Gastrocnemius medialis (tissue), 4 donors: ENCODE data around the gene MACROD2.

ENCODE experiments used
- POLR2A ChIP-seq, 2 donors: fragments of 450-650 bp; IDR thresholded peaks; one replicate each; pipeline ENCODE4 v1.6.1; 2017; ENCODE audit warnings: antibody characterized with exemption in 2 of 2, mild to moderate bottlenecking in 2 of 2, moderate library complexity in 2 of 2
- TF ChIP-seq, protein P1 (sequence below), 5 experiments: fragments of 450-650 bp in 3 of 5; fragments of 200-600 bp in 2 of 5; sonication (generic) in 2 of 5; IDR thresholded peaks in 4 of 5; conservative IDR thresholded peaks in 1 of 5; 1 replicate in 4 of 5; 2 replicates in 1 of 5; pipeline ENCODE4 v1.5.1; 2016 to 2019; ENCODE audit warnings: antibody characterized with exemption in 5 of 5, mild to moderate bottlenecking in 3 of 5, moderate library complexity in 3 of 5

- TF ChIP-seq, protein P1, sequence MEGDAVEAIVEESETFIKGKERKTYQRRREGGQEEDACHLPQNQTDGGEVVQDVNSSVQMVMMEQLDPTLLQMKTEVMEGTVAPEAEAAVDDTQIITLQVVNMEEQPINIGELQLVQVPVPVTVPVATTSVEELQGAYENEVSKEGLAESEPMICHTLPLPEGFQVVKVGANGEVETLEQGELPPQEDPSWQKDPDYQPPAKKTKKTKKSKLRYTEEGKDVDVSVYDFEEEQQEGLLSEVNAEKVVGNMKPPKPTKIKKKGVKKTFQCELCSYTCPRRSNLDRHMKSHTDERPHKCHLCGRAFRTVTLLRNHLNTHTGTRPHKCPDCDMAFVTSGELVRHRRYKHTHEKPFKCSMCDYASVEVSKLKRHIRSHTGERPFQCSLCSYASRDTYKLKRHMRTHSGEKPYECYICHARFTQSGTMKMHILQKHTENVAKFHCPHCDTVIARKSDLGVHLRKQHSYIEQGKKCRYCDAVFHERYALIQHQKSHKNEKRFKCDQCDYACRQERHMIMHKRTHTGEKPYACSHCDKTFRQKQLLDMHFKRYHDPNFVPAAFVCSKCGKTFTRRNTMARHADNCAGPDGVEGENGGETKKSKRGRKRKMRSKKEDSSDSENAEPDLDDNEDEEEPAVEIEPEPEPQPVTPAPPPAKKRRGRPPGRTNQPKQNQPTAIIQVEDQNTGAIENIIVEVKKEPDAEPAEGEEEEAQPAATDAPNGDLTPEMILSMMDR (IDR thresholded peaks at IDR 0.05 in 4 of 5, conservative IDR thresholded peaks at IDR 0.05 in 1 of 5), result no peak
- TF ChIP-seq POLR2A (IDR thresholded peaks at IDR 0.05), result no peak
Measured at GRCh38 chr20:15927893-15928650, 1932.8 kb downstream of the MACROD2 start.
